NK-92 treated with Interleukin-12 subunit alpha and Interleukin-12 subunit beta, amount 100 ng/mL, for 24 hours (cell line): ENCODE results near the gene ANKRD28.
"Not testable (repeated sequence)": the region's sequence is repeated elsewhere in the genome, so short reads cannot be mapped to it uniquely, and the experiment has no call there.

Source experiments
- DNase-seq: peaks from one replicate; lab custom pipeline; 2025; lab: John Stamatoyannopoulos, UW

Gene ANKRD28

DNA sequence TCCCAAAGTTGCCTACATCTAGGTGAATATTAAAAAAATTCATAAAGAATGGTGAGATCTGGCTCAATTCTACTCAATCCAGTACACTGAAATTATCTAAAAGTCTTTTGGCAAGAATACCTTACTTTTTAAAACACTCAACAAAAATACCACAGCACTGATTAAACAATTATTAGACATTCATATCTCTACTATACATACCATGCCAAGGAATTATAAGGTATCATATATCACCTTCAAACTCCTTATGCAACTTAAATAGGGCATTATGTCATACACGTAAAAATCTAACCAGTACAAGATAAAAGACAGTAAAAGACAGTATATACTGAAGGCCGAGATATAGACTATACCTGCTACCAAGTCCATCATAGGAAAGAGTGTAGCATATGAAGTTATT, 6.1 kb upstream of the ANKRD28 start:
- DNase-seq, result no peak

GRCh38 chr3:15801298-15801697, 3.5 kb upstream of the ANKRD28 start:
- DNase-seq, result no peak

- no peak for DNase-seq
These were observed 3.0 kb upstream of the ANKRD28 start for GRCh38 chr3:15800780-15801179.

GRCh38 chr3:15800327-15800726, 2.5 kb upstream of the ANKRD28 start:
- no peak for DNase-seq

DNA sequence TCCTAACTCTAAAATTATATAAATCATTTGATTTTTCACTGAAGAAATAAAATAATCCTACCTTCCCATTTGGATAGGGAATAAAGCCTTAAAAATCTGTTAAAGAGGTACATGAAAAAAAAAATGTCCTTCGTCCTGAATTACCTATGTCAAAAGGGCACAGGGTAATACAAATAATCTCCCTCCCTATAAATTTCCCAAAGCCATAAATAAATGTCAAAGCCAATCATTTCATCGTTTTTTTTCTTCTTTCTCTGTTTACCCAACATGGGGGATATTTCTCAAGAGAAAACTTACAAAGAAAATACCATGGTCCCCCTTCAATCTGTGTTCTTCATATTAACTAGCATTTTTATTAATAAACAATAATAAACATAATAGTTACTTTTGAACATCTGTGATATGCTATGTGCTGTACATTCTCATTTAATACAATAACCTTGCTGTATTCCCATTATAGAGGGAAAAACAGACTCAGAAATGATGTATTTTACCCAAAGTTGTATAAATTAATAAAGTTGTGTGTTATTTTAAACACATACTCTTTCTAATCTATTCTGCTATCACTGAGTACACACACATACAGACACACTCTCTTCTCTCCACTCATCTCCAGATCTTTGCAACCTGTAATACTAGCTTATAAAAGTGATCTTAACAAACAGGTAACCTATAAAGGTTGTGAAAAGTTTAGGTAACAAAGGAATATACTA, 910 bp upstream of the ANKRD28 start:
- DNase-seq, result no peak

- no peak for DNase-seq
These were observed 773 bp downstream of the ANKRD28 start for GRCh38 chr3:15796771-15797641.

GRCh38 chr3:15796331-15796730, 1.4 kb downstream of the ANKRD28 start:
- DNase-seq, result no peak

- DNase-seq, result no peak
These were observed 2.0 kb downstream of the ANKRD28 start for GRCh38 chr3:15795651-15796308.

DNA sequence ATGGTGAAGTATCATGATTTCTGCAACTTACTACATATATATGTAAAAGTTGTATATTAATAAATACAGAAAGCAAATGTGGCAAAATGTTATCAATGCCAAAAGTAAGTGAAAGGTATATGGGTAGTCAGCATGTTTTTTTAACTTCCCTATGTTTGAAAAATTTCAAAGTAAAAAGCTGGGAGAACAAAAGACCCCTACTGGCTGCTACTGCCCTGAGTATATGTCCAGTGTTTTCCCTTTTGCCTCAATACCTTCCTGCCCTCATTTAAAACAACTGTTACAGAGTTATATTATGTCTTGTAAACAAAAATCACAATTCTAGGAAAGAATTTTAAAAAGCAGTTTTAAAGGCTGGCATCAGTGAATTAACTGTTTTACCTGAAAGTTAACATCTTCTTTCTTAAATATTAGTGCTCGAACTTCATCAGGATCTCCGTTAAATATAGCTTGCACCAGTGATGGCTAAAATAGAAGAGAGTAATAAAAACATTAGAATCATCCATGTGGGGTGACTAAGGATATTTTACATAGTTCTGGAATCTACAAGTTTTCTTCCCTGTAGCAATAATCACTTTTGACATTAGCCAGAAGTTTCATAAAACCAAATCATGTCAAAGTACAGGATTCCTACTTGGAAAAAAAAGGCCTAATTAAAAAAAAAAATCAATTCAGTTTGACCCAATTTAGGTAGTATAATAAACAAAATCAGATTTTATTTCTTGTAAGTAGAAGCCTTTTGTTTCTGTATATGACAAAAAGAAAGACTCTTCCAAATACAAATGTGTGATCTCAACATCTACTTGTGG, 2.7 kb downstream of the ANKRD28 start:
- DNase-seq, result no peak

GRCh38 chr3:15794303-15794771, 3.4 kb downstream of the ANKRD28 start:
- DNase-seq, result no peak

GRCh38 chr3:15791525-15791924, 6.3 kb downstream of the ANKRD28 start:
- DNase-seq, result no peak

- DNase-seq, result no peak
These were observed 9.8 kb downstream of the ANKRD28 start for GRCh38 chr3:15787941-15788340.

GRCh38 chr3:15787526-15787925, 10.3 kb downstream of the ANKRD28 start:
- DNase-seq, result no peak

- no peak for DNase-seq
These were observed 14.3 kb downstream of the ANKRD28 start for GRCh38 chr3:15783361-15783969.

DNA sequence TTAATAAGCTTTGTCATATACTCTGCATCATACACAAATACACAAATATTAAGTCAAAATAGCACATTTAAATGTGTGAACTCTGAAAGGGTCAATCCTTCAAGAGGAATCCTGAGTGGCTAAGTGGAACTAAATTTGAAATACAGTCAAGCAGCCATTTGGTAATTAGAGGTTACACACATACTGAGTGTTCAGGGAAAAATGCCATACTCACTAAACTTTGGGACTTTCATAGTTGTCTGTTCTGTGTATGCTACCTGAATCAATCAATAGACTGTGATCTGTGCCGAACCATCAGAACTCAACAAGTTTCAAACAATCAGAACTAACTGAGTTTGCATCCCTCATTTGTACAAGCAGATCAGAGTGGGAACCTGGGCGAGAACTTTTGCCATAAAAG, 15.3 kb downstream of the ANKRD28 start:
- DNase-seq, result no peak

DNA sequence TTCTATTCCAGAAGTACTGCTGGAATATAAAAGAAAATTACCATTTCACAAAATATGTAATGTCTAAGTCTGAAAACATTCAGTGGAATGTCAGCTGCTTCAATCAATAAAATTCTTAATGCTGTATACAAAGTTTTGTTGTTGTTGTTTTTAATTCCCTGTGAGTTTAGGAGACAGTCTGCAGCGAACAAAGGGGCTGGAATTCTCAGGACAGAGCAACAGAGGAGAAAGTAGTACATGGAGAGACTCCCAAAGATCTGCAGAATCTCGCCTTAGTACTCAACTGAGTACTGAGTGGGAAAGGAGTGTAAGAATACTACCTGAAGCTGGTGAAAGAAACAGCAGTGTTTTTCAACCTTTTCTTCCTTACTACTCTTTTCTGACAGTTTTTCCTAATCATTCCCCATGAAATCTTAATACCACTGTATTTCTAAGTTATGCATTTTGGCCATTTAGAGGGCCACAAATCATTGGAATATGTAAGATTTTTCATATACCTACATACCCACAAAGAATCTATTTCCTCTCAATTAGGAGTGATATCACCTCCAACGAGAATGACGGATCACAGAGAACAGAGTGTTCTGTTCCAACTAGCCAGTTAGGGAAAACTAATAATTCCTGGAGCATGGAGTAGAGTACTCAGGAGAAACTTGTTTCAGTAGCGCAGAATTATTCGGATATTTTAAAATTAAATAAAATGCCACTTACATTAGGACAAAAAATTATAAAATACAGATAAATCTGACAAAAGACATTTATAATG, 16.0 kb downstream of the ANKRD28 start:
- DNase-seq, result no peak

GRCh38 chr3:15781131-15781530, 16.6 kb downstream of the ANKRD28 start:
- DNase-seq, result no peak

DNA sequence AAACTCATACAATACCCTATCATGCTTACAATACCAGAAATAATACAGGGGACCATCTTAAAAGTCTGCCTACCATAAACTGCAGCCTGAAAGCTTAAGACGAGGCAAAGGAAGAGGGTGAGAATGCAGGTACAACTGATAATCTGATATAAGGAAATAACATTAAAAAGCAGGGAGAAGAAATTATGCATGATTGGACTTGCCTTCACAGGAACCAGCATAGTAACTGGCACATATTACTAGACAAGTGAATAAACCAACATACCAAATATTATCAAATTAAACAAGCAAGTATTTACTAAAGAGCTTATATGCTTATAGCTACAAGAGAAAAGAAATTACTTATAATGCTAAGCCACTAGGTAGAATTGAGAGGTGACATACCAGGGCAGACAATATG, 18.7 kb downstream of the ANKRD28 start:
- DNase-seq, result no peak

DNA sequence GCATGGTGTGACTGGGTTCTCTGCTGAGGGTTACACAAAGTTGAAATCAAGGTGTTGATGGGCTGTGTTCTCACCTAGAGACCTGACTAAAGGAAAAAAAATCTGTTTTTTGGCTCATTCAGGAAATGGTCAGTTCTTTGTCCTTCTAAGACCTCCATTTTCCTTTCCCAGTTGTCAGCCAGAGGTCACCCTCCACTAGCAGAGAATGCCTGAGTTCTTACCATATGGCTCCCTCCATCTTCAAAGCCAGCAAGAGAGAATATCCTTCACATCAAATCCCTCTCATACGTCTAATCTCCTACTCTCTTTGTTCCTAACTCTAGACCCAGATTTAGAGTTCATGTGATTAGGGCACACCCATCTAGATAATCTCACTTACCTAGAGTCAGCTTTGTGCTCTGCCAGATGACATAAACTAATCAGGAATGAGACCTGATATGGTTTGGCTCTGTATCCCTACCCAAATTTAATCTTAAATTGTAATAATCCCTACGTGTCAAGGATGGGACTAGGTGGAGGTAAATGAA, 19.4 kb downstream of the ANKRD28 start:
- no peak for DNase-seq

DNA sequence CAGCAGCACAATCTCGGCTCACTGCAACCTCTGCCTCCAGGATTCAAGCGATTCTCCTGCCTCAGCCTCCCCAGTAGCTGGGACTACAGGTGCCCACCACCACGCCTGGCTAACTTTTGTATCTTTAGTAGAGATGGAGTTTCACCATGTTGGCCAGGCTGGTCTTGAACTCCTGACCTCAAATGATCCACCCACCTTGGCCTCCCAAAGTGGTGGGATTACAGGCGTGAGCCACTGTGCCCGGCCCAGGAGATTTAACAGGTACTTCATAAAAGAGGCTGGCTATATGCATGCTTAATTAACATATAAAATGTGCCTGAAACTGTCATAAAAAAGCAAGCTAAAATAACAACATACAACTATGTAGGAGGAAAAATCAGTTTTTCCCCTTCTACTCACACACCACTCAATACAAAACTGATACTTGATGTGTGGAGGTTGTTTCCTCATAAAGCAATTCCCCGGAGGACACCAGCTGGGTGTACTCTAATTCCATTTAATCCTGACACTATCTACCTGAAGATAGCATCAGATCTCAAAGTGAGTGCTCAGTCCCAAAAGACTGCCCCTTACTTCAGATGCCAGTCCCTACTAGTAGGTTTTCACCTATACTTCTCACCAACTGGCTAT, 22.7 kb downstream of the ANKRD28 start:
- DNase-seq, result not testable (repeated sequence)
